Measurements from ENCODE around the gene MRFAP1. TPM values are rescaled to one million over a fixed set of nuclear protein-coding genes. Genes with fewer than 3 reads are reported as not detected.

MRFAP1 gene
- total and polyA plus RNA-seq, 10 of the 15 experiments (the other 5 are each of a cell fraction or from before 2014, with no cell fraction given) = 18.7 to 105 (median 80.8) TPM

DNA sequence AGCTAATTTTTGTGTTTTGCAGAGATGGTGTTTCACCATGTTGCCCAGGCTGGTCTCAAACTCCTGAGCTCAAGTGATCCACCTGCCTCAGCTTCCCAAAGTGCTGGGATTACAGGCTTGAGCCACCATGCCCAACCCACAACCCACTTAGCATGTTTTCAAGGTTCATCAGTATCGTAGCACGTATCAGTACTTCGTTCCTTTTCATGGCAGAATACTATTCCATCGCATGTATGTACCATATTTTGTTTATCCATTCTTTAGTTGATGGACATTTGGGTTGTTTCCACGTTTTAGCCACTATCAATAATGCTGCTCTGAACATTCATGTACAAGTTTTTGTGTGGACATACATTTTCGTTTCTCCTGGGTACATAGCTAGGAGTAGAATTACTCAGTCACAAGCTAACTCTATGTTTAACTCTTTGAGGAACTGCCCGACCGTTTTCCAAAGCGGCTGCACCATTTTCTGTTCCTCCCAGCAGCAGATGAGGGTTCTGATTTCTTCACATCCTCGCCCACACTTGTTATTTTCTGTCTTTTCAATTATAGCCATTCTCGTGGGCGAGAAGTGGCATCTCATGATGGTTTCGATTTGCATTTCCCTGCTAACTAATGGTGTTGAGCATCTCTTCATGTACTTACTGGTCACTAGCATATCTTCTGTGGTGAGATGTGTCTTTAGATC, 33.0 kb upstream of the MRFAP1 start (continued):
- TF ChIP-seq, protein P1, sequence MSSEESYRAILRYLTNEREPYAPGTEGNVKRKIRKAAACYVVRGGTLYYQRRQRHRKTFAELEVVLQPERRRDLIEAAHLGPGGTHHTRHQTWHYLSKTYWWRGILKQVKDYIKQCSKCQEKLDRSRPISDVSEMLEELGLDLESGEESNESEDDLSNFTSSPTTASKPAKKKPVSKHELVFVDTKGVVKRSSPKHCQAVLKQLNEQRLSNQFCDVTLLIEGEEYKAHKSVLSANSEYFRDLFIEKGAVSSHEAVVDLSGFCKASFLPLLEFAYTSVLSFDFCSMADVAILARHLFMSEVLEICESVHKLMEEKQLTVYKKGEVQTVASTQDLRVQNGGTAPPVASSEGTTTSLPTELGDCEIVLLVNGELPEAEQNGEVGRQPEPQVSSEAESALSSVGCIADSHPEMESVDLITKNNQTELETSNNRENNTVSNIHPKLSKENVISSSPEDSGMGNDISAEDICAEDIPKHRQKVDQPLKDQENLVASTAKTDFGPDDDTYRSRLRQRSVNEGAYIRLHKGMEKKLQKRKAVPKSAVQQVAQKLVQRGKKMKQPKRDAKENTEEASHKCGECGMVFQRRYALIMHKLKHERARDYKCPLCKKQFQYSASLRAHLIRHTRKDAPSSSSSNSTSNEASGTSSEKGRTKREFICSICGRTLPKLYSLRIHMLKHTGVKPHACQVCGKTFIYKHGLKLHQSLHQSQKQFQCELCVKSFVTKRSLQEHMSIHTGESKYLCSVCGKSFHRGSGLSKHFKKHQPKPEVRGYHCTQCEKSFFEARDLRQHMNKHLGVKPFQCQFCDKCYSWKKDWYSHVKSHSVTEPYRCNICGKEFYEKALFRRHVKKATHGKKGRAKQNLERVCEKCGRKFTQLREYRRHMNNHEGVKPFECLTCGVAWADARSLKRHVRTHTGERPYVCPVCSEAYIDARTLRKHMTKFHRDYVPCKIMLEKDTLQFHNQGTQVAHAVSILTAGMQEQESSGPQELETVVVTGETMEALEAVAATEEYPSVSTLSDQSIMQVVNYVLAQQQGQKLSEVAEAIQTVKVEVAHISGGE (CRISPR knock-in tag; IDR thresholded peaks at IDR 0.05) = no peak
- no peak for TF ChIP-seq MYB (IDR thresholded peaks at IDR 0.05; ENCODE audit: borderline replicate concordance, low read depth, low read length)
- no peak for TF ChIP-seq ZNF217 (IDR thresholded peaks at IDR 0.05)
- TF ChIP-seq, protein P2, sequence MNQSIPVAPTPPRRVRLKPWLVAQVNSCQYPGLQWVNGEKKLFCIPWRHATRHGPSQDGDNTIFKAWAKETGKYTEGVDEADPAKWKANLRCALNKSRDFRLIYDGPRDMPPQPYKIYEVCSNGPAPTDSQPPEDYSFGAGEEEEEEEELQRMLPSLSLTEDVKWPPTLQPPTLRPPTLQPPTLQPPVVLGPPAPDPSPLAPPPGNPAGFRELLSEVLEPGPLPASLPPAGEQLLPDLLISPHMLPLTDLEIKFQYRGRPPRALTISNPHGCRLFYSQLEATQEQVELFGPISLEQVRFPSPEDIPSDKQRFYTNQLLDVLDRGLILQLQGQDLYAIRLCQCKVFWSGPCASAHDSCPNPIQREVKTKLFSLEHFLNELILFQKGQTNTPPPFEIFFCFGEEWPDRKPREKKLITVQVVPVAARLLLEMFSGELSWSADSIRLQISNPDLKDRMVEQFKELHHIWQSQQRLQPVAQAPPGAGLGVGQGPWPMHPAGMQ (IDR thresholded peaks at IDR 0.05; ENCODE audit: borderline replicate concordance) = no peak
- no peak for TF ChIP-seq MYC (IDR thresholded peaks at IDR 0.05; ENCODE audit: insufficient read depth, insufficient read length, insufficient replicate concordance, low read length, severe bottlenecking)
- TF ChIP-seq TCF3 (IDR thresholded peaks at IDR 0.05; ENCODE audit: borderline replicate concordance, insufficient read depth, low read depth, low read length) = no peak
- TF ChIP-seq NR2F1 (conservative IDR thresholded peaks at IDR 0.05) = no peak

Measured in GM12878 (cell line).